H4 (cell line): Measurements from ENCODE around the gene TCHHL1. TPM values are rescaled to one million over a fixed set of nuclear protein-coding genes. Genes with fewer than 3 reads are reported as not detected.
A peak's percentile ranks its signal among the peaks of the same experiment; 100 is the strongest.
"Not testable (repeated sequence)": the region's sequence is repeated elsewhere in the genome, so short reads cannot be mapped to it uniquely, and the experiment has no call there.

Experiments used
- DNase-seq: peaks from one replicate; pipeline ENCODE4 v3.0.0-alpha.2; 2015; ENCODE audit warnings: low spot score
- total RNA-seq: library from RNA; depleted of rRNA; stranded (reverse); fragments of >200 nt; shearing (Covaris generic); gene quantifications from 2 replicates; pipeline ENCODE4 v1.2.3, GENCODE V29; 2014

TCHHL1 gene
- total RNA-seq, 1 experiment from 2014 or later = not detected

DNA sequence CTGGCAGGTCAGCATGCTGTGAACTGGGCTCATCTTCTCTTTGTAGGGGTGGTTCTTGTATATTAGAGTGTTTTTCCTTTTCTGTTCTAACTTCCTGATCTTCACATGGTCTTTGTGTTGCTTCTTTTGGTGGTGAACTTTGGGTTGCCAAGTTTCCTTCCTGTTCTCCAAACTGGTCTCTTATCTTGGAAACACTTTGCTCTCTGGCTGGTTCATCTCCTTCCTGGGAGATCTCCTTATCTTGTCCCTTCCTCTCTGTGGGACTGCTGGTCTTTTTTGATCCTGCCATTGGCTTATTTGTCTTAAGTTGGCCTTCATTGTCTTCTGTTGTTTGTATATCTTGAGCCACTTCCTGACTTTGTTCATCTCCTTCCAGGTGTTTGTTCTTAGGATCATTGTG, 2.1 kb downstream of the TCHHL1 start:
- no peak for DNase-seq

DNA sequence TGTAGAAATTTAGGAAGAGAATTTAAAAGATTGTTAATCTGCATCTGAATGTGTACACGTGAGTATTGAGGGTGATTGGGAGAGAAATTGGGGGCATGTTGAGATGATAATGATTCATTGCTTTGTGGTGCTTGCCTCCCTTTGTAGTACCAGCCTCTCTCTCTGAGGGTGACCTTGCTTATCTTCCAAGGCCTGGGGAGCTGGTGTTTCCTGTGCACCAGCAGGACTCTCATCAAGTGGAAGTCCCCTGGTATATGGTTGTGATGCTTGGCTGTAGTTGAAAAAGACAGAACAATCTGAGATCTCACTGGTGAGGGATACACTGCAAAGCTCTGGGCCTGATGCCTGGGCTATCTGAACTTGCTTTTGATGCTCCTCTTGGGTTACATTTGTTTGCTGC, 4.0 kb downstream of the TCHHL1 start:
- no peak for DNase-seq

- not testable (repeated sequence) for DNase-seq
Measured at GRCh38 chr1:152081026-152081425, 7.8 kb downstream of the TCHHL1 start.

DNA sequence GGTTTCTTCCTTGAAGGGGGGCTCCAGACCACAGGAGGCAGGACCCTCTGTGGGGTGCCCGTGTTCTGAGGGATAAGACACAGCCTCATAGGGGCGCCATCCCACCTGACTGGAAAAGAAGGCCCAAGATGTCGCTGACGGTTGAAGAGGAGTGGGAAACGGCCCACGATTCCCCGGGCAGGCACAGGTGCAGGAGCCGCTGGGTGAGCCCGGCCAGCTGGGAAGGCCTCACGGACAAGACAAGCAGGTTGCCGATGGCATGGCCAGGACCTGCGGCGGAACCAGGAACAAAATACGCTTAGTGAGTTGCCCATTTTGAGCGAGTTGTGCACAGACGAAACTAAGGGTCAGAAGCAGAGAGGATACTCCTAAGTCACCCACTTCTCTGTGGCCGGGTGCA, 8.4 kb downstream of the TCHHL1 start:
- DNase-seq = not testable (repeated sequence)

DNA sequence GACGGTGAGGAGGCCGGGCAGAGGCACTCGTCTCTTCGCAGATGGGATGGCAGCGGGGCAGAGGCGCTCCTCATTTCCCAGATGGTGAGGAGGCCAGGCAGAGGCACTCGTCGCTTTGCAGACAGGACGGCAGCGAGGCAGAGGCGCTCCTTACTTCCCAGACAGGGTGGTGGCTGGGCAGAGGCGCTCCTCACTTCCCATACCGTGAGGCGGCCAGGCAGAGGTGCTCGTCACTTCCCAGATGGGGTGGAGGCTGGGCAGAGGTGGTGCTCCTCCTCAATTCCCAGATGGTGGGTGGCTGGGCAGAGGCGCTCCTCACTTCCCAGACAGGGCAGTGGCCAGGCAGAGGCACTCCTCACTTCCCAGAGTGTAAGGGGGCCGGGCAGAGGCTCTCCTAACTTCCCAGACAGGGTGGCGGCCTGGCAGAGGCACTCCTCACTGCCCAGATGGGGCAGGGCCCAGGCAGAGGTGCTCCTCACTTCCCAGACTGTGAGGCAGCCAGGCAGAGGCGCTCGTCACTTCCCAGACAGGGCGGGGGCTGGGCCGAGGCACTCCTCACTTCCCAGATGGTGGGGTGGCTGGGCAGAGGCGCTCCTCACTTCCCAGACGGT, 9.9 kb downstream of the TCHHL1 start:
- no peak for DNase-seq

DNA sequence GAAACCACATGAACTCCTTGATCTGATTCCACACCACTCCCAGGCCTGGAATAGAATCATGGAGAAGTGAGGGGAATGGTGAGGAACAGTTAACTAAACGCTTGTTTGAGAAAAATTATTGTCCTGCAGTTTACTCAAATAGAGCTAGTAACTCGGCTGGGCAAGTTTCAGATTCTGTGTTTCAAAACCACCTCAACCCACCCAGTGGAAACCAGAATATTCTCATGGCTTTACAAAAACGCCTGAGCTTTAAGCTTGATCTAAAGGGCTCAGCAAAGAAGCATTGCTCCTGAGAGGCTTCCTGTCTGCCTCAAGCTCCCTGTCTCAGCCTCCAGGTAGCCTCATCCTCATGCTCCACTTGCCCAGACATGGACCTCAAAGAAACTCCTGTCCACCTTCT, 16.6 kb downstream of the TCHHL1 start:
- DNase-seq = no peak

DNA sequence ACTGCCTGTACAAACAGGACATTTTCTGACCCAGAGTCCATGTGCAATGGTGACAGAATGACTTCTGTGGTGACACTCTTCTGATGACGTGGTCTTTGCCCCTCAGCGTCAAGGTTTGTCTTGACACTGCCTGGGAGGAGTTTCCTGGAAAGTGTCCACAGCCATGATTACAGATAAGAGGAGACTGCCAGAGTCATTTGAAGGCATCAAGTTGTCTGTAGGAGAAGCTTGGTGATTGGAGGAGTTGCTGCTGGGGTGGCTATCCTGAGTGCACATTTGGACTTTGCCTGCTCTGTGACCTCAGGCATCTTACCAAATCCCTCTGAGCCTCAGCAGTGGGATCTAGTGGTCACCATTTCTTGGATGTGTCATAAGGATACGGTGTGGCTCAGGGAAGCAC, 17.7 kb downstream of the TCHHL1 start:
- DNase-seq = no peak

GRCh38 chr1:152067929-152068328, 20.9 kb downstream of the TCHHL1 start:
- no peak for DNase-seq

GRCh38 chr1:152067150-152067549, 21.7 kb downstream of the TCHHL1 start:
- DNase-seq = no peak

DNA sequence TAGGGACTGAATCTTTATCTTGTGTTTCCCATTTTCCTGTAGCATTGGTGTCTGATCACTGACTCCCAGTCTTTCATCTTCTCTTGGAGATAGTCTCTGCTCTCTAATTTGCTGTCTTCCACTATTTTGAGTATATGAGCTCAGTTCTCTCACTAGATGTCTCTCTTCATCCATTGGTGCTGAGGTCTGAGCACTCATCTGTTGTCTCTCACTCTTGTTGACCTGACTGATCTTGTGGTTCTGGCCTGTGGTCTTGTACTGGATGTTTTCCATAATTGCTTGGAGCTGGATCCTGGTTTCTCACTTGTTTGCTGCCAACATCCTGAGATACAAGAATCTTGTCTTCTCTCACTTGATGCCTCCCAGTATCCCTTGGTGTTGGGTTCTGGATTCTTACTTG, 26.9 kb downstream of the TCHHL1 start:
- DNase-seq = no peak

DNA sequence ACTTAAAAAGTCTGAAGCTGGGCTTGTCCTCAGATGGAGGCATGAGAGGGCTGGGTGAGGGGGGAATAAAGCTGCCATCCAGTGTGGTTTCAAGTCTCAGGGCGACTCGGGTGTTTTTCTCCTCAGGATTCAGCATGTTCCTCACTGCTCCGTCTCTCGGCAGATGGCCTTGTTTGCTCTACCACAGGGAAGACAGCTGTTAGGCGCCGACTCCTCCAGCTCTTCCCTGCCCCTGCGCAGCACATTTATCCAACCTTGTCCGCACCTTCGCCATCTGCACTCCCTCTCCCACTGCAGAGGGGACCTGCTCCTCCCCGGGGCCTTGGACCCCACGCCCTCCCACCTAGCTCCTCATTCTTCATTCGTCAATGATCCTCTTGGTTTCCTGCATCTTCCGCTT, 35.5 kb downstream of the TCHHL1 start:
- no peak for DNase-seq

GRCh38 chr1:152052606-152053005, 36.3 kb downstream of the TCHHL1 start:
- peak; percentile 73 for DNase-seq

GRCh38 chr1:152050886-152051675, 37.8 kb downstream of the TCHHL1 start:
- no peak for DNase-seq

GRCh38 chr1:152049291-152050083, 39.4 kb downstream of the TCHHL1 start:
- no peak for DNase-seq

DNA sequence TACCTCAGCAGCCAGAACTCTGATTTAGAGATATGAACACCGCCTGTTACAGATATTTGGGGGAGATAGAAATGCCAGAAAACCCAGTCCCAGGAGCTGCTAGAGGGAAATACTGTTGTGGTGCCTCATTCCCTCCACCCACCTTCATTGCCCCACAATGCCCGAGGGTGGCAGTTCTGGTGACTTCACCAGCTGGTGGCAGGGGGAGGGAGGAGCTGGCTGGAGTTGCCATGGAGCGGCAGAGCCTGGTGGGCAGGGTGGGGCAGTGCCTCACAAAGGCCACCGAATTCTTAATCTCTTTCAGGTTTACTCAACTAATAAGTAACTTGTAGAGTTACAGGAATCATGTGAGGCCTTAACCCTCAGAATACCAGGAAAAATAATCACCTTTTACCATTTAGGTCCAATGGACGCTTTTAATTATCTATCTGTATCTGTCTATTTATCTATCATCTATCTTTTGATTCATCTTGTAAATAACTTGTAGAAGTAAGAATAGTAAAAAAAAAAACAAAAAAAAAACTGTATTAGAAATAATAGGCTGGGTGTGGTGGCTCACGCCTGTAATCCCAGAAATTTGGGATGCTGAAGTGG, 40.4 kb downstream of the TCHHL1 start:
- peak; percentile 94 for DNase-seq

DNA sequence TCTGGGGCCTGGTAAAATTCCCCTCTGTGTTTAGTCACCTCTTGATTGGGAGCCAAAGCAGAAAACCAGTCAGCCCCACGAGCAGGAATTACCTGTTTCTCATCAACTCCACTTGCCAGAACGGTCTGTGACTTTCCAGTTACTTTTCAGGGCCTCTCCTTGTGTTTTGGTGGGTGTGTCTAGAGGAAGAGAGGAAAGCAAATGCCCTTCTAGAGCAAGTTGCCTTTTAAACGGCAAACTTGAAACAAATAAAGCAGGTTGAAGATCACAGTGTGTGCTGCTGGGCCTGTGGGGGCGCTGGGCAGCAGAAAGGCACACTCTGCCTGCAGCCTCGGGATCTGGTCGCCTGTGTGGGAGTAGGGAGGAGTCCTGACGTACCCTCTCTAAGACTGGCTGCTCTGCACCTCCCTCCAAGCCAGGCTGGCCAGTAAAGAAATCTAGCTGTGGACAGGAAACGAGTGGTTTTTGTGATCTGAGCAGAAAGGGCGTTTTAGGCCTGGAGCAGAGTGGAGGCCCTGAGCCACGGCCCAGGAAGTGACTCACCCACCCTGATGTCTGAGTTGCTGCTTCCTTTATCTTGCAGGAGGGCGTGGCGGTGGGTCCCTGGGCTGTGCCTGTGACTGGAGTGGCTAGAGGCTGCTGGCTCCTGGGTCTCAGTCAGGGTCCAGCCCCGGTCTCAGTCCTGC, 41.0 kb downstream of the TCHHL1 start:
- DNase-seq = peak; percentile 100

GRCh38 chr1:152047413-152047729, 41.5 kb downstream of the TCHHL1 start:
- no peak for DNase-seq

- DNase-seq = no peak
Measured at GRCh38 chr1:152044386-152044785, 44.5 kb downstream of the TCHHL1 start.

DNA sequence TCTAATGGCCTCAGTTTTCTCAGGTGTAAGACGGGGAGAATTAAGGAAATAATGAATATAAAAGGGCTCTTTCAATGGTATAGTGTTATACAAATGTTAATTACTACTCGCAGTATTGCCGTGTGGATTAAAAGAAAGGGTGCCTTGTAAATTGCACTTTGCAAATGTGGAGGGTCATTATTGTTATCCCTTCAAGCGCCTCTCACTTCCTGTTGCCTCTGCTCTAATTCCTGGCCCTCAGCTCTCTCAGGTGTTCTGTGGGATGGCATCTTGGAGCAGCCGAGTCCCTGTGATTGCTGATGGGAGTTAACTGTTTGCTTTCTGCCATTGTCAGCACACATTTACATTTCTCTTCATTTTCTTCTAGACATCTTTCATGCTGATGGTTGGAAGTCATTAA, 45.0 kb downstream of the TCHHL1 start:
- no peak for DNase-seq

DNA sequence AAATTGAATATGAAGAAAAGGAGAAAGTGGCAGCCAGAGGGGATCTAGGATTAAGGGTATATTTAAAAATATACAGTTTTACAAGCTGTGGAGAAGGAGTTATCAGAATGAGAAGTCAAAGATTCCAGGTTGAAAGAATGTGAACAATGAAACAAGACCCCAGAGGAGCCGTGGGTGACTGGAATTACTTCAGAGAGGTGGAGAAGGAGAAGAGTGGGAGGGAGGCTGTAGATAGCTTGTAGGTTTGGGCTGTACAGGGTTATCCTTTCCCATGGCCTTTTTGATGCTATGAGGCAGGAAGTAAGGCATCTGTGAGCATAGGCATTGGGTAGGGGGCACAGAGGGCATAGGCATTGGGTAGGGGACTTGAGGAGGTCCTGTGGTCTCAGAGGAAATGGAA, 46.8 kb downstream of the TCHHL1 start:
- DNase-seq = no peak

DNA sequence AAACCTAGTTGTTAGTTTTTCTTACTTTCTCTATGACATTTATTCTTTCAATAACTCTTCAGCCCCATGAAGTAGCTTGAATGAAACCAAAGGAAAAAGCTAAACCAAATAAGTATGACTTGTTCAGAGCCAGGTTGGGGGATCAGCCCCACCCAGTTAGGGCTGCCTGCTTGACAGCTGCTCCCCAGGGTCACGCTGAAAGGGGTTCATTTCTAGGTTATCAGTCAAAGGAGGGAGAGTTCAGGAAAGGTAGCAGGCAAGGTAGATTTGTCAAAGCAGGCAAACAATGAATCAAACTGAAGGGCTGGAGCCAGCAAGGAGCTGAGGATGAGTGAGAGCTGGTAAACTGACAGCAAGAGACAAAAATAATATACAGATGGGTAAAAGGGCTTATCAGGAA, 49.0 kb downstream of the TCHHL1 start:
- no peak for DNase-seq

DNA sequence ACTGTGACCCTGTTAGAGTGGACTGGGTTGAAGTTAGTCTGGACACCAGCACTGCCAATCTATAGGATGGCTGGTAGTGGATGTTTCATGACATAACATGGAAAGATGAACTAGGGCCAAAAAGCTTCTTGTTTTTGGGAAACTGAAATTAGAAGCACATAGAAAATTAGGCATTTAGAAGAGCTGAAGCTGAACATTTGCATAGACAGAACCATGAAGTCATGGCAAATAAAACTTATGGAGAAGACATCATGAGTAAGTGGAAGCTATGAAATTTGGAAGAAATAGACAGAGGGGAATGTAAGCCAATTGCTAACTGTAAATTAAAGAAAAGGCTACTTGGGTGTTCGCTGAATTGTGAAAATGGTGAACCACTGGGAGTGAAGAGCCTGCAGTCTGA, 49.4 kb downstream of the TCHHL1 start:
- DNase-seq = no peak
